Rectal smooth muscle tissue (tissue), 1 donor: Measurements from ENCODE around the gene OXNAD1.

ENCODE experiments used
- H3K27ac ChIP-seq: one replicate; pipeline ENCODE4 v1.7.0; 2013; ENCODE audit warnings: low read depth, low read length, inconsistent platforms
- H3K27me3 ChIP-seq: one replicate; pipeline ENCODE4 v1.7.0; 2013; ENCODE audit warnings: low read length; ENCODE audit not compliant: control insufficient read depth, insufficient read depth
- H3K36me3 ChIP-seq: one replicate; pipeline ENCODE4 v1.7.0; 2013; ENCODE audit warnings: low read length; ENCODE audit not compliant: control insufficient read depth, insufficient read depth
- H3K4me1 ChIP-seq: one replicate; pipeline ENCODE4 v1.7.0; 2013; ENCODE audit warnings: low read length; ENCODE audit not compliant: control insufficient read depth, insufficient read depth
- H3K4me3 ChIP-seq: one replicate; pipeline ENCODE4 v1.7.0; 2013; ENCODE audit warnings: low read length
- H3K9ac ChIP-seq: one replicate; pipeline ENCODE4 v1.7.0; 2013; ENCODE audit warnings: low read length

The OXNAD1 gene

DNA sequence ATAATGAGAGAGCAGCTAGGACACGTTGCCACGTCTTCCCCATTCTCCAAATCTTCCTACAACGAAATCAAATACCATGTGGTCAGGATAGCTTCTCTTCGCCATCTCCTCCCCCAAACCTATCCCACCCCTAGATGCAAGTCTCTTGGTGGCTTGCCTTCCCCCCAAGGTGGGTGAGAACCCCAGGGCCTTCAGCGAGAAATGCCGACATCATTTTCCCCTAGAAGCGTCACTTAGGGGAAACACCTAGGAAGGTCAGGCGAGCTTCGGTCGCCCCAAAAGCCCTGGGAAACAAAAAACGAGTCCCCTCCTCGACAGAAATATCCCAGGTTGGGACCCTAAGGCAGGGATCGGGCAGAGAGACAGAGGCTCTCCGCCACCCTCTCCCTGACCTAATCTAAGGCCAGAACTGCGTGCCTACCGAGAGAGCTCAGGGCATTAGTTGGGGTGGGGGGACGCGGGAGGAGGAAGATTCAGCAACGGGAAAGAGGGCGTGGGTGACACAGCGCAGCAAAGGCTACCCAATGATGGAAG, 771 bp upstream of the OXNAD1 start:
- H3K9ac ChIP-seq = peak overlapping the region; percentile 71
- H3K4me1 ChIP-seq = no peaks in the 10 kb centered on the region
- H3K27ac ChIP-seq = peak overlapping the region; percentile 86
- no peaks in the 10 kb centered on the region for H3K27me3 ChIP-seq
- peaks cover under 1% of the 10 kb centered on the region for H3K36me3 ChIP-seq
- H3K4me3 ChIP-seq = peak overlapping the region; percentile 97

DNA sequence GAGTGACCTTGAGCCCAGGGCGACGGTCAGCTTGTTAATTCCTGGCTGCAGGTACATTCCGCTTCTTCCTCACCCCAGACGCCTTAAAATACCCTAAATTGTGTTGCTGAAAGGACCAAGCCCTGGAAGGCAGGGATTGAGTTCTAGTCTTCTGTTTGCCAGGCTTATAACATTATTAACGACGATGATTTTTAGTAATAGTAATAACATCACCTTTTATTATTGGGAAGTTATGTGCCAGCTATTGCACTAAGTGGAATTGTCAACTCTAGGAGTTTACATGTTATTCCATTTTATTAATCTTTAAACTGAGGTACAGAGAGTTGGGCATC, 409 bp downstream of the OXNAD1 start:
- no peaks in the 10 kb centered on the region for H3K36me3 ChIP-seq
- peak overlapping the region; percentile 43 for H3K9ac ChIP-seq
- peak overlapping the region; percentile 76 for H3K27ac ChIP-seq
- H3K4me1 ChIP-seq = no peaks in the 10 kb centered on the region
- H3K27me3 ChIP-seq = no peaks in the 10 kb centered on the region
- peak overlapping the region; percentile 97 for H3K4me3 ChIP-seq

DNA sequence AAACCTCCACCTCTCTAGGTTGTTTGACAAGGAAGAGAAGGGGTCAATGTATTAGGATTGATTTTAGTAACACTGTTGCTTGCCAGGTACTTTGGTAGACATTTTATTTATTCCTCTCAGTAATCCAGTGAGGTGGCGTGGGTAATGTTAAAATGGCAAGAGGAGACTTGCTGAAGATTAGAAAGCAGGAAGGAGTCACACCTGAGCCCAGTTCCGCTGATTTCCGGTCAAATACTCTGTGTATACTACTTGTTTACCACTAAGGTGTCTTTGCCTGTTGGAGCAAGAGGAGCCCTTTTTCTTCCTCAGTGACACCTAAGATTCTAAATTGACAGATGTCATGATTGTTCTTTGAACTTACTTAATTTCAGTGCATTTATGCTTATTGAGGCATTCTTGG, 1.7 kb downstream of the OXNAD1 start:
- peak overlapping the region; percentile 12 for H3K9ac ChIP-seq
- H3K27ac ChIP-seq = no peak overlapping the region
- H3K4me3 ChIP-seq = no peak overlapping the region
- H3K36me3 ChIP-seq = peaks cover 4% of the 10 kb centered on the region
- no peaks in the 10 kb centered on the region for H3K27me3 ChIP-seq
- H3K4me1 ChIP-seq = no peaks in the 10 kb centered on the region

DNA sequence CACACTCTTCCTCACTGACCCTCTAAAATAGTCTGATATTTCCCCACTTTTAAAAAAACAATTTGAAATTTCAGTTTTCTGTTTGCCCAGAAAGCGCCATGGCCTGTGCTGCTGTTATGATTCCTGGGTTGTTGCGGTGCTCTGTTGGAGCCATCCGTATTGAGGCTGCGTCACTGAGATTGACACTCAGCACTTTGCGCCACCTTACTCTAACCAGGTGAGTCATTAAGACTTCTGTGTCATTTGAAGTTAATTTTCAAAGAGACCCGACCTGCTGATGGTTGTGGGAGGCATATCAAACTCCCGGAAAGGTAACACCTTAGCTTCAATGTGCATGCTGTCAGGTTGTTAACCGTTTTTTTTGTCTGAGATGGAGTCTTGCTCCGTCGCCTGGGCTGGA, 5.8 kb downstream of the OXNAD1 start:
- H3K36me3 ChIP-seq = peaks cover 6% of the 10 kb centered on the region
- H3K9ac ChIP-seq = no peak overlapping the region
- H3K4me1 ChIP-seq = no peaks in the 10 kb centered on the region

DNA sequence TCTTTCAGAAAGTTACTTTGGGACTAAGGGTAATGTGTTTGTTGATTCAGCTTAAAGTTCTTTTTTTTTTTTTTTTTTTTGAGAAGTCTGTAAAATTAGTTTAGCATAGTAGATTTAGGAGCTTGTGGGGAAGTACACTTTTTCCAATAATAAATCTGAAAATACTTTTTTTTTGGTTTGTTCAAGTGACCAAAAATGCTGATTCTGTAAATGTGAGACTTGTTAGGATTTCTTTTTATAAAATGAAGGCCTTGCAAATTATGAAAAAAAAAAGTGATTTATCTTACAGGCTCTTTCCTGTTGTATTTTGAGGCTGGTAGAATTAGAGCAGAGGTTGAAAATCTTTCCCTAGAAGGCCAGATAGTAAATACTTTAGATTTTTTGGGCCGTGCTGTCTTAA, 7.6 kb downstream of the OXNAD1 start:
- no peak overlapping the region for H3K4me3 ChIP-seq
- H3K27ac ChIP-seq = no peak overlapping the region
- H3K9ac ChIP-seq = no peak overlapping the region
- no peaks in the 10 kb centered on the region for H3K4me1 ChIP-seq
- peaks cover 6% of the 10 kb centered on the region for H3K36me3 ChIP-seq
- no peaks in the 10 kb centered on the region for H3K27me3 ChIP-seq

More for the DNA sequence above, 5.8 kb downstream of the OXNAD1 start:
- Histone ChIP-seq H3K4me3 (no peak overlapping the region), H3K27me3 (no peaks in the 10 kb centered on the region), H3K27ac (no peak overlapping the region)

DNA sequence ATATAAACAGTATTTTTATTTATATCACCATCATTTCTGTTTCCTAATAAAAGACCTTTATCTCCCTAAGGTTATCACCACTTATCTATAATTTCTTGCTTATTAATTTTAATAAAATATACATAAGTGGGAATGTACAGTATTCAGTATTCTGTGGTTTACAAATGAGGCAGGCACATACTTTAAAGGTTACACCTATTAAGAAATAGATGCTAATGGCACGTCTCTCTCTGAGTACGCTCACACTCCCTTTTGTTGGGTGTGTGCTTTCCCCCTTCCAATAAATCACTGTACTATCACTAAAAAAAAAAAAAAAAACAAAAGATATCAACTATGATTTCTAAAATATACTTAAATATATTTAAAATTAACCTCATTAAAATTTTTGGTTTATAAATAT, 8.9 kb downstream of the OXNAD1 start:
- H3K36me3 ChIP-seq = peaks cover 6% of the 10 kb centered on the region
- H3K4me1 ChIP-seq = no peaks in the 10 kb centered on the region
- H3K4me3 ChIP-seq = no peak overlapping the region
- no peak overlapping the region for H3K9ac ChIP-seq
- no peak overlapping the region for H3K27ac ChIP-seq
- H3K27me3 ChIP-seq = no peaks in the 10 kb centered on the region

DNA sequence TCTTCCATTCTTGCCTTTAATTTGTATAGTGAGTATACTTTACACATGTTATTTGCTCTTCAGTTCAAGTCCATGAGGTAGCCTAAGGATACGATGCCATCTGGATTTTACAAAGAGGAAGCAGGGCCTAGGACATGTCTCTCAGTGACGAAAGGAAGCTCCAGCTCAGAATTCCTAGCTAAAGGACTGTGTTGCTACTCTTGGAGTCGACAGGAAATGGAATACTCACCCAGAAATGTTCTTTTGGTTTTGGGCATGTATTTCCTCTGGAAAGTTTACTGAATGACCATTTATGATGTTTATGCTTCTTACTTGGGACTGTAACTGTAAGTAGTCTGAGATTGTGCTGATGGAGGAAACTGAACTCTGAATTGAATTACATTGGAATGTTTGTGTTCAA, 12.5 kb downstream of the OXNAD1 start:
- Histone ChIP-seq H3K4me1 (peaks cover 2% of the 10 kb centered on the region), H3K36me3 (peaks cover 2% of the 10 kb centered on the region), H3K27me3 (no peaks in the 10 kb centered on the region), H3K9ac (no peak overlapping the region), H3K4me3 (no peak overlapping the region), H3K27ac (no peak overlapping the region)

DNA sequence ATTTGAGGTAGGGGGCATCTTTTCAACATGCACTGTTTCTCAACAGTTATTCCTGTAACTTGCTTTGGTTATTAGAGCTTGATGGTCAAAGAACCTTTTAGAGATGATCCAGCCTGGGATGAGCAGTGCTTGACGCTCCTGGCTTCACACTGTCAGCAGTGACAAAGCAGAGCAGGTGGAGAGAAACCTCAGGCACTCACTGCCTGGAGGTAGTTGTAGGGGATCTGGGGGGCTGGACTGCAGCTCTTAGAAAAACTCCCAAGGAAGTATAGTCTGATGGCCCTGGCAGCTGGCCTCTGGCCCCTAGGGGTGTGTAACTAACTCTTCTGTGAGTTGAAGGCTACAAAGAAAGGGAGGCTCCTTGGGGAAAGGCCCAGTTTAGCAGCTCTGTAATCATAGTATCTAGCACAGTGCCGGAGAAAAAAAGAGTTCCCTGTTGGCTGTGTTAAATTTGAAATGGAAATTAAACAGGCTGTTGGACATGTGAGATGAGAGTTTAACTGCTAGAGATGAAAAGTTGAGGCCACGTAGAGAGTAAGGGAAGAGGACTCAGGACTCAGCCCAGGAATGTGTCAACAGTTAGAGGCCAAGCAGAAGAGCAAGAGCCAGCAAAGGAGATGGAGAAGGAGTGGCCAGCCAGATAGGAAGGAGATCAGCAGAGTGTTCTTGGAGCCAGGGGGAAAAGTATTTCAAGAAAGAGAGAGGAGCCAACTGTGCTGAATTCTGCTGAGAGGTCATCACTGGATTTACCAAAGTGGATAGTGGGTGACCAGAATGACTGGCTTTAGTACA, 14.2 kb downstream of the OXNAD1 start:
- no peak overlapping the region for H3K27ac ChIP-seq
- H3K36me3 ChIP-seq = no peaks in the 10 kb centered on the region
- H3K4me3 ChIP-seq = no peak overlapping the region
- no peaks in the 10 kb centered on the region for H3K27me3 ChIP-seq
- H3K4me1 ChIP-seq = peaks cover 2% of the 10 kb centered on the region
- no peak overlapping the region for H3K9ac ChIP-seq

DNA sequence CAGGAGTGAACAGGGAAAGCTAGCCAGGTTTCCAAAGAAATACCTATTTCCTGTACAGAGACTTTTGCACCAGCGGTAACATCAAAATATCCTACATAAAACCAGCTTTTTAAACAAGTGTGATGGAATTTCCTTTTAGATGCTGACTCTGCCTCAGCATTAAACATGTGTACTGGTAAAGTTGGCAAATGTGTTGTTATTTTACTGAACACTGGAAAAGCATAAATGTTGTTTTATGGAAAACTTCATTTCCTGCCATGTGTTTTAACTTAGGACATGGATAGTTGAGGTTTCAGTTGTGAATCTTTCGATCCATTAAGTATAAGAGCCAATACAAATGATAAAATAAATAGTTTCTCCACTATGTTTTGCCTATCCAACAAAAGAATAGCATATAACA, 15.7 kb downstream of the OXNAD1 start:
- H3K36me3 ChIP-seq = no peaks in the 10 kb centered on the region
- H3K4me1 ChIP-seq = peaks cover 2% of the 10 kb centered on the region
- H3K4me3 ChIP-seq = no peak overlapping the region
- no peak overlapping the region for H3K27ac ChIP-seq
- no peaks in the 10 kb centered on the region for H3K27me3 ChIP-seq
- no peak overlapping the region for H3K9ac ChIP-seq

DNA sequence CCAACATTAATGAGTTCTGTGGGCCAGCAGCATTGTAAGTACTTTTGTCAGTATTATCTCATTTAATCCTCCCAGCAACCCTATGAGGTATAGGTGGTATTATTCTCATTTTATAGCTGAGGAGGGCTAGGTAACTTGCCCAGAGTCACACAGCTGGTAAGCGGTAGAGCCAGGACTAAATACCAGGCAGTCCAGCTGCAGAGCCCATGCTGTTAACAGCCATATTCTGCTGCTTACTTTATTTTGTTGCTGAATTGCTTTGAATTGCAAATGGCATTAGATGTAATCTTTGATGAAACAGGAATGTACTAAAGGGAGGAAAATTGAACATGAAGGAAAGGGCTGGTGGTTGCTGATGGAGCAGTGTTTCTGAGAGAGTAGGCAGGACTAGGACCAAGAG, 19.6 kb downstream of the OXNAD1 start:
- no peak overlapping the region for H3K4me3 ChIP-seq
- peaks cover 2% of the 10 kb centered on the region for H3K4me1 ChIP-seq
- no peaks in the 10 kb centered on the region for H3K27me3 ChIP-seq
- H3K9ac ChIP-seq = no peak overlapping the region
- H3K36me3 ChIP-seq = peaks cover 3% of the 10 kb centered on the region
- no peak overlapping the region for H3K27ac ChIP-seq

DNA sequence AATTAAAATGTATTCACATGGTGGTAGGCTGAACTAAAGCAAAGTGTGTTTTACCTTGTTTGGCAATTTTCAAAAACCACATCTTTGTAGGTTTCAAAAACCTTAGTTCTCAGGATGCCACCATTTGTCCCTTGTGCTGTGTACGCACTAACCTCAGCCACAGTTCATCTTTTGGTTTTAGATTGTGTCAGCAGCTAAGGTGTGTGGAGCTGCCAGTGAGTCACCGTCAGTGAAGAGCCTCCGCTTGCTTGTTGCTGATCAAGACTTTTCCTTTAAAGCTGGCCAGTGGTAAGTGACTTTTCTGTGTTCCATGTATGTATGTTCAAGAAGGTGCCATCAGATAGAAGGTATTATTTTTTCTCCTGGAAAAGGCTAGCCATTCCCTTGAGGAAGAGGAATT, 21.1 kb downstream of the OXNAD1 start:
- Histone ChIP-seq H3K4me3 (no peak overlapping the region), H3K9ac (no peak overlapping the region), H3K27ac (no peak overlapping the region), H3K36me3 (peaks cover 3% of the 10 kb centered on the region), H3K27me3 (no peaks in the 10 kb centered on the region), H3K4me1 (no peaks in the 10 kb centered on the region)

DNA sequence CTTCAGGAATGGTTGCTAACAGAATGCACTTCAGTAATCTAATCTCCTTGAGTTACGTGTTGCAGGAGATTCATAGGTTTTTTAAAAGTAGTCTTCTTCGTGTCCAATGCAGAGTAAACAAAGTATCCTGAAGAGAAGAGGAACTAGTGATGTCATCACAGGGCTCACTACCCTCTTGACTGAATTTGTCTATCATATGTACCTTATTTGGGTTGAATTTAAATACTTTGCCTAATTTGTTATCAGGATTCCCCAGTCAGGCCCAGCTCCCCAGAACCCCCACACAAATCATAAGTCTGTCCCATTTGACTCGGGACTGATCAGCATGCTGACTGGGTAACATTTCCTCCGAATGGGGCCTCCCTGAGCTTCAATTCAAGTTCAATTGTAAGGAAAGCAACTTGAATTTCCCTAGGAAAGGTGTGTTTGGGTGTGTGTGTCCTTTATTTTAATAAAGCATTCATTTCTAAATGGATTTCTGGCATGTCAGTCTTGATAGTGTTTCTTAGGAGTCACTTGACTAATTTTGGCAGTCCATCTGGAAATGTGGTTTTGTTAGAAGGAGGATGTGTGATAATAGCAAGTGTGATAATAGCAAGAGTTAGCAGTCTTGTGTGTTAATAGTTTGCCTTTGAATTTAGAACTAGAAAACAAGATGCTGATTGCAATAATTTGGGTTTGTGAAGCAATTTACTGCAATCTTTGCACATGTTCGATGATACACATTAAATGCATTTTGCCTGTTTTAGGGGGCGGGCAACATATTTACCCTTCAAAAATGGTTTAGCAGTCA, 21.9 kb downstream of the OXNAD1 start:
- Histone ChIP-seq H3K9ac (no peak overlapping the region), H3K27me3 (no peaks in the 10 kb centered on the region), H3K4me3 (peak overlapping the region; percentile 9), H3K27ac (no peak overlapping the region), H3K4me1 (no peaks in the 10 kb centered on the region), H3K36me3 (peaks cover 3% of the 10 kb centered on the region)
